Stimulated activated CD8-positive, alpha-beta memory T cell treated with anti-CD3 and anti-CD28 coated beads, Interleukin-7, amount 100 ng/mL, for 1 hour (primary cell): ENCODE results near the gene MYEOV.

Experiments used
- DNase-seq, 2 donors: peaks; one replicate each; pipeline ENCODE4 v3.0.0-alpha.2; 2020; ENCODE audit warnings: low read depth in 2 of 2

MYEOV gene

GRCh38 chr11:69342588-69343330 is 48.8 kb downstream of the MYEOV start:
- no peak for DNase-seq

- no peak for DNase-seq
These were observed 49.7 kb downstream of the MYEOV start for GRCh38 chr11:69343401-69344321.

GRCh38 chr11:69344570-69345145 is 50.7 kb downstream of the MYEOV start:
- DNase-seq: no peak
